Memory B cell (primary cell): ENCODE measurements around the gene BRDT.

Experiments used
- ATAC-seq: fragments of 150-1000 bp; cut with Tn5 transposase; 2 replicates; pipeline ENCODE4 v1.10.0; 2021; ENCODE audit warnings: low read depth, mild to moderate bottlenecking, moderate library complexity
- DNase-seq, 2 donors: peaks; one replicate each; pipeline ENCODE4 v3.0.0; 2022; ENCODE audit warnings: low spot score in 2 of 2
- H3K27ac Mint-ChIP-seq: one replicate; pipeline ENCODE4 v1.8.0; 2022; ENCODE audit warnings: mild to moderate bottlenecking, moderate library complexity, mixed read lengths
- H3K27me3 Mint-ChIP-seq: one replicate; pipeline ENCODE4 v1.8.0; 2022; ENCODE audit warnings: mixed read lengths
- H3K36me3 Mint-ChIP-seq: one replicate; pipeline ENCODE4 v1.8.0; 2022; ENCODE audit warnings: mild to moderate bottlenecking, mixed read lengths
- H3K4me1 Mint-ChIP-seq: one replicate; pipeline ENCODE4 v1.8.0; 2022; ENCODE audit warnings: mixed read lengths
- H3K4me3 Mint-ChIP-seq: one replicate; pipeline ENCODE4 v1.8.0; 2022; ENCODE audit warnings: mild to moderate bottlenecking, moderate library complexity, mixed read lengths
- H3K9me3 Mint-ChIP-seq: one replicate; pipeline ENCODE4 v1.8.0; 2022; ENCODE audit warnings: mixed read lengths

BRDT gene

GRCh38 chr1:91949356-91949699, at the start of gene BRDT:
Gene BRDT, plus strand, starts transcription at chr1:91949401. Its CDS starts 13,354 bp downstream, at chr1:91962755.
- Mint-ChIP-seq H3K27me3 (peaks cover 6% of the 10 kb centered on the region), H3K4me1 (no peaks in the 10 kb centered on the region), H3K4me3 (no peak within 1 kb of the TSS), H3K27ac (no peak within 1 kb of the TSS), H3K9me3 (no peaks in the 10 kb centered on the region), H3K36me3 (no peaks in the 10 kb centered on the region)
- DNase-seq (no peak), ATAC-seq (no peak)

- no peaks in the 10 kb centered on the region for H3K4me1 Mint-ChIP-seq
- DNase-seq = no peak
- H3K9me3 Mint-ChIP-seq = no peaks in the 10 kb centered on the region
- no peak for ATAC-seq
- H3K27ac Mint-ChIP-seq = no peak overlapping the region
- no peaks in the 10 kb centered on the region for H3K36me3 Mint-ChIP-seq
- peaks cover 12% of the 10 kb centered on the region for H3K27me3 Mint-ChIP-seq
- no peak overlapping the region for H3K4me3 Mint-ChIP-seq
Observed at GRCh38 chr1:91900562-91900961, 48.6 kb upstream of the BRDT start.

- no peaks in the 10 kb centered on the region for H3K4me1 Mint-ChIP-seq
- no peak for ATAC-seq
Observed at GRCh38 chr1:91901231-91901630, 48.0 kb upstream of the BRDT start.

GRCh38 chr1:91912266-91912665, 36.9 kb upstream of the BRDT start:
- Mint-ChIP-seq H3K27ac (no peak overlapping the region), H3K36me3 (no peaks in the 10 kb centered on the region), H3K9me3 (no peaks in the 10 kb centered on the region), H3K27me3 (peaks cover 3% of the 10 kb centered on the region), H3K4me1 (no peaks in the 10 kb centered on the region), H3K4me3 (no peak overlapping the region)
- DNase-seq (no peak), ATAC-seq (no peak)

More at GRCh38 chr1:91901231-91901630, 48.0 kb upstream of the BRDT start:
- DNase-seq = no peak
- H3K36me3 Mint-ChIP-seq = no peaks in the 10 kb centered on the region
- H3K27me3 Mint-ChIP-seq = peaks cover 7% of the 10 kb centered on the region
- no peak overlapping the region for H3K27ac Mint-ChIP-seq
- no peak overlapping the region for H3K4me3 Mint-ChIP-seq
- H3K9me3 Mint-ChIP-seq = no peaks in the 10 kb centered on the region

GRCh38 chr1:91913018-91913417, 36.2 kb upstream of the BRDT start:
- ATAC-seq (no peak), DNase-seq (no peak)
- Mint-ChIP-seq H3K4me3 (no peak overlapping the region), H3K9me3 (no peaks in the 10 kb centered on the region), H3K27me3 (peaks cover 3% of the 10 kb centered on the region), H3K36me3 (no peaks in the 10 kb centered on the region), H3K4me1 (no peaks in the 10 kb centered on the region), H3K27ac (no peak overlapping the region)

- Mint-ChIP-seq H3K36me3 (no peaks in the 10 kb centered on the region), H3K27me3 (peaks cover 2% of the 10 kb centered on the region), H3K4me1 (no peaks in the 10 kb centered on the region), H3K27ac (no peak overlapping the region), H3K9me3 (no peaks in the 10 kb centered on the region), H3K4me3 (no peak overlapping the region)
- DNase-seq (no peak), ATAC-seq (no peak)
Observed at GRCh38 chr1:91916046-91916445, 33.2 kb upstream of the BRDT start.

- Mint-ChIP-seq H3K4me1 (no peaks in the 10 kb centered on the region), H3K4me3 (no peak overlapping the region), H3K9me3 (no peaks in the 10 kb centered on the region), H3K36me3 (no peaks in the 10 kb centered on the region), H3K27ac (no peak overlapping the region), H3K27me3 (peaks cover 2% of the 10 kb centered on the region)
- no peak for ATAC-seq
- no peak for DNase-seq
Observed at GRCh38 chr1:91916811-91917460, 32.3 kb upstream of the BRDT start.

- H3K4me3 Mint-ChIP-seq = no peak overlapping the region
Observed at GRCh38 chr1:91919962-91920361, 29.2 kb upstream of the BRDT start.

GRCh38 chr1:91924146-91924545, 25.1 kb upstream of the BRDT start:
- Mint-ChIP-seq H3K4me3 (no peak overlapping the region), H3K27me3 (peaks cover 9% of the 10 kb centered on the region), H3K36me3 (no peaks in the 10 kb centered on the region), H3K9me3 (no peaks in the 10 kb centered on the region), H3K27ac (no peak overlapping the region), H3K4me1 (no peaks in the 10 kb centered on the region)
- DNase-seq = no peak
- ATAC-seq = no peak

More at GRCh38 chr1:91919962-91920361, 29.2 kb upstream of the BRDT start:
- DNase-seq (no peak), ATAC-seq (no peak)
- Mint-ChIP-seq H3K9me3 (no peaks in the 10 kb centered on the region), H3K27ac (no peak overlapping the region), H3K27me3 (peaks cover 8% of the 10 kb centered on the region), H3K4me1 (no peaks in the 10 kb centered on the region), H3K36me3 (no peaks in the 10 kb centered on the region)

GRCh38 chr1:91925644-91926435, 23.4 kb upstream of the BRDT start:
- no peak for ATAC-seq
- Mint-ChIP-seq H3K4me1 (no peaks in the 10 kb centered on the region), H3K4me3 (no peak overlapping the region), H3K9me3 (no peaks in the 10 kb centered on the region), H3K27ac (no peak overlapping the region), H3K36me3 (no peaks in the 10 kb centered on the region), H3K27me3 (peaks cover 9% of the 10 kb centered on the region)
- DNase-seq = no peak

- no peaks in the 10 kb centered on the region for H3K9me3 Mint-ChIP-seq
- H3K27ac Mint-ChIP-seq = no peak overlapping the region
- no peaks in the 10 kb centered on the region for H3K36me3 Mint-ChIP-seq
- DNase-seq (no peak), ATAC-seq (no peak)
- H3K4me3 Mint-ChIP-seq = no peak overlapping the region
- no peaks in the 10 kb centered on the region for H3K4me1 Mint-ChIP-seq
- H3K27me3 Mint-ChIP-seq = peaks cover 8% of the 10 kb centered on the region
Observed at GRCh38 chr1:91928026-91928425, 21.2 kb upstream of the BRDT start.

GRCh38 chr1:91929250-91929649, 20.0 kb upstream of the BRDT start:
- H3K27me3 Mint-ChIP-seq = peaks cover 2% of the 10 kb centered on the region
- ATAC-seq = no peak
- no peak for DNase-seq
- no peak overlapping the region for H3K4me3 Mint-ChIP-seq
- no peak overlapping the region for H3K27ac Mint-ChIP-seq
- no peaks in the 10 kb centered on the region for H3K36me3 Mint-ChIP-seq
- H3K9me3 Mint-ChIP-seq = no peaks in the 10 kb centered on the region
- no peaks in the 10 kb centered on the region for H3K4me1 Mint-ChIP-seq

- Mint-ChIP-seq H3K36me3 (no peaks in the 10 kb centered on the region), H3K27me3 (peaks cover 1% of the 10 kb centered on the region), H3K9me3 (no peaks in the 10 kb centered on the region), H3K4me3 (no peak overlapping the region), H3K4me1 (no peaks in the 10 kb centered on the region), H3K27ac (no peak overlapping the region)
- DNase-seq (no peak), ATAC-seq (no peak)
Observed at GRCh38 chr1:91937613-91938012, 11.6 kb upstream of the BRDT start.

GRCh38 chr1:91940496-91940895, 8.7 kb upstream of the BRDT start:
- Mint-ChIP-seq H3K4me3 (no peak overlapping the region), H3K4me1 (no peaks in the 10 kb centered on the region), H3K9me3 (no peaks in the 10 kb centered on the region), H3K27ac (no peak overlapping the region), H3K27me3 (peaks cover 1% of the 10 kb centered on the region), H3K36me3 (no peaks in the 10 kb centered on the region)
- ATAC-seq = no peak
- no peak for DNase-seq

- Mint-ChIP-seq H3K27ac (no peak overlapping the region), H3K4me1 (no peaks in the 10 kb centered on the region), H3K4me3 (no peak overlapping the region), H3K27me3 (peaks cover 4% of the 10 kb centered on the region), H3K9me3 (no peaks in the 10 kb centered on the region), H3K36me3 (no peaks in the 10 kb centered on the region)
- no peak for DNase-seq
- ATAC-seq = no peak
Observed at GRCh38 chr1:91944087-91944486, 5.1 kb upstream of the BRDT start.
